Left lung (tissue), 10 donors: Measurements from ENCODE around the gene MTIF3. TPM values are rescaled to one million over a fixed set of nuclear protein-coding genes. Genes with fewer than 3 reads are reported as not detected.
A peak's percentile ranks its signal among the peaks of the same experiment; 100 is the strongest.

ENCODE experiments used
- ATAC-seq: fragments of 200-7000 bp; cut with Tn5 transposase; one replicate; pipeline ENCODE4 v1.9.1; 2020; ENCODE audit warnings: moderate library complexity
- DNase-seq, 4 donors: peaks; one replicate each; pipeline ENCODE4 v3.0.0-alpha.2; 2013 to 2020
- H3K27ac ChIP-seq, 2 donors: fragments of 200-600 bp; sonication (generic) in 1 of 2; one replicate each; pipeline versions ENCODE4 v1.5.0 to v1.8.0; 2020 to 2021
- H3K27me3 ChIP-seq, 2 donors: fragments of 200-600 bp; sonication (generic) in 1 of 2; one replicate each; pipeline versions ENCODE4 v1.5.0 to v1.8.0; 2020 to 2021
- H3K36me3 ChIP-seq, 2 donors: fragments of 200-600 bp; sonication (generic) in 1 of 2; one replicate each; pipeline versions ENCODE4 v1.5.0 to v1.8.0; 2020 to 2021
- H3K4me1 ChIP-seq, 2 donors: fragments of 200-600 bp; one replicate each; pipeline ENCODE4 v1.8.0; 2021
- H3K4me3 ChIP-seq, 2 donors: fragments of 200-600 bp; sonication (generic) in 1 of 2; one replicate each; pipeline versions ENCODE4 v1.5.0 to v1.8.0; 2020 to 2021; ENCODE audit warnings: mild to moderate bottlenecking in 1 of 2
- H3K9me3 ChIP-seq, 2 donors: fragments of 200-600 bp; sonication (generic) in 1 of 2; one replicate each; pipeline versions ENCODE4 v1.5.0 to v1.8.0; 2020 to 2021
- intact Hi-C, 2 donors: fragments of 100-400 bp; cut with DNase I; formaldehyde crosslinking; loops; one replicate each; pipeline versions ENCODE4 v1.11.2 to v1.14.2; 2022
- polyA plus RNA-seq, 6 donors: library from polyadenylated mRNA; unstranded; fragments of 120-200 nt; gene quantifications; one replicate each; pipeline ENCODE4 v1.2.1, GENCODE V29; 2013; ENCODE audit not compliant: insufficient read length in 6 of 6
- total RNA-seq, 2 donors: library from RNA; stranded (reverse); fragmentation: NEBNext Ultra II Directional; extraction: Animal tissue kit (Norgen Biotek cat#: 25700); gene quantifications; one replicate each; pipeline ENCODE4 v1.2.1, GENCODE V29; 2021
- TF ChIP-seq, protein P1 (sequence below), 2 donors: fragments of 200-600 bp; sonication (generic) in 1 of 2; IDR thresholded peaks; one replicate each; pipeline versions ENCODE4 v1.5.0 to v1.8.0; 2021; ENCODE audit warnings: antibody characterized with exemption in 2 of 2
- donor health status: DM: no; HTN: yes; CAD: no.
- donor health status: DM: no; HTN: no; CAD: no.

Gene MTIF3
- total and polyA plus RNA-seq, 8 donors, result 43.4 to 70.0 (median 66.5) TPM

DNA sequence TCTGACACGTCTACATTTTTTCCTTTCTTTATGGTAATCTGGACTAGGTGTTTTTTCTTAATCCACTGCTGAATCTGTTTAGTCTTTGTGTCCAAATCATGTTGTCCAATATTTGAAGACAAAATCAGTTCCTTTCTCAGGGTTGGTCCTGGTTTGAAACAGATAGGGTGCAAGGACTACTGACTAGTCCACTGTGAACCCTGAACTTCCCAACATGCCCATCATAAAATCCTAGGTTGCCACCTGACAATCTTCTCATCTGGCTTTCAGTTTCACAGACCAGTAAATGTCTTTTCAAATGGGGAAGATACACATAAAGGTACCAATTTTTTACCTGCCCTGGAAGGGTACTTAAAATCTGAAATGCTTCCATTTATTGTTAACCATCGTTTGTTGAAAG is 13.2 kb downstream of the MTIF3 start:
- TF ChIP-seq, protein P1, sequence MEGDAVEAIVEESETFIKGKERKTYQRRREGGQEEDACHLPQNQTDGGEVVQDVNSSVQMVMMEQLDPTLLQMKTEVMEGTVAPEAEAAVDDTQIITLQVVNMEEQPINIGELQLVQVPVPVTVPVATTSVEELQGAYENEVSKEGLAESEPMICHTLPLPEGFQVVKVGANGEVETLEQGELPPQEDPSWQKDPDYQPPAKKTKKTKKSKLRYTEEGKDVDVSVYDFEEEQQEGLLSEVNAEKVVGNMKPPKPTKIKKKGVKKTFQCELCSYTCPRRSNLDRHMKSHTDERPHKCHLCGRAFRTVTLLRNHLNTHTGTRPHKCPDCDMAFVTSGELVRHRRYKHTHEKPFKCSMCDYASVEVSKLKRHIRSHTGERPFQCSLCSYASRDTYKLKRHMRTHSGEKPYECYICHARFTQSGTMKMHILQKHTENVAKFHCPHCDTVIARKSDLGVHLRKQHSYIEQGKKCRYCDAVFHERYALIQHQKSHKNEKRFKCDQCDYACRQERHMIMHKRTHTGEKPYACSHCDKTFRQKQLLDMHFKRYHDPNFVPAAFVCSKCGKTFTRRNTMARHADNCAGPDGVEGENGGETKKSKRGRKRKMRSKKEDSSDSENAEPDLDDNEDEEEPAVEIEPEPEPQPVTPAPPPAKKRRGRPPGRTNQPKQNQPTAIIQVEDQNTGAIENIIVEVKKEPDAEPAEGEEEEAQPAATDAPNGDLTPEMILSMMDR (IDR thresholded peaks at IDR 0.05), result no peak
- Histone ChIP-seq H3K4me3 (no peak overlapping the region), H3K27ac (no peak overlapping the region), H3K9me3 (no peaks in the 10 kb centered on the region), H3K36me3 (peaks cover 0 to 81% of the 10 kb centered on the region in 2 donors), H3K27me3 (no peaks in the 10 kb centered on the region), H3K4me1 (peaks cover 0 to 2% of the 10 kb centered on the region in 2 donors)
- intact Hi-C loops, result no loop called here
- no peak for ATAC-seq
- DNase-seq, result no peak

DNA sequence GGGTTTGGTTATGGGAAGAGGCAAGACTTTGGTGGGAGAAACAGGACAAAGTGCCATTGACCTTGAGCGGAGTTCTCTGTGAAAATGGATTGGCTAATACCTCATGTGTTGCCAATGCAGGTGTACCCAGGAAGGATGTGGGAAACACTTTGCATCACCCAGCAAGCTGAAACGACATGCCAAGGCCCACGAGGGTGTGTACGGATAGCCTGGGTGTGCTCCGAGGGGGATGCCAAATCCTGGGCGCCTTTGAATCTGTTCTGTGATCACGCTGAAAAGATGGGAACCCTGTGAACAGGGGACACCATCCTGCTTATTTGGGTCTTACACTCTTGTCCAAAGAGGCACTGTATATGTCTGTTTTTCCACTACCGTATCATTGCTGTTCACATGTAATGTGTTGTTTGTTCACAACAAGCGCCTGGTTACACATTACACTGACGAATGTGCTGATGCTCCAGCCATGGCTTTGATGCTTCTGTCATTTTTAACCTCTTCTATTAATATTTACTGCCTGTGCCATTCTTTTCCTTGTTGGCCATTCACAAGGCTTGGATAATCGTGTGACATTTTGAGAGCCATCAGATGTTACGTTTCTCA is 17.7 kb downstream of the MTIF3 start:
- peaks cover 0 to 93% of the 10 kb centered on the region in 2 donors for H3K36me3 ChIP-seq

DNA sequence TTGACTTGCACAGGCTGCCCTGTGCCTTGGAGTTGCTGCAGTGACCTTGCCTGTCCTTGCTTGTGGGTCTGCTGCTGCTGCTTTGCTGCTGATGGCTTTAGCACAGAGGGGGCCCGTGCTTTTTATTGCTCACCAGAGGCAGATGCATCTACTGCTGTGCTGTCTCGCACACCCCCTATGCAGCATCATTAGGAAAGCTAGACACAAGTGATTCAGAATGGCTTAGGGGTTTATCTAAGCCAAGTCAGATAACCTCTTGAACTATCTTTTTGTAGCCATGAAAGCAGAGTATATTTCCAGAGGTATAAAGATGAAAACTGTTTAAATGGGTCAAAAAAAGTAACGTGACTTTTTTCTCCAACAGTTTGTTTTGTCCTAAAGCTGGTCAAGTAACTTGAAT is 18.2 kb downstream of the MTIF3 start:
- Histone ChIP-seq H3K36me3 (peaks cover 0 to 94% of the 10 kb centered on the region in 2 donors), H3K4me1 (peaks cover 3 to 27% of the 10 kb centered on the region in 2 donors), H3K27ac (peak overlapping the region in 1 of 2 donors; percentile 26), H3K27me3 (no peaks in the 10 kb centered on the region), H3K4me3 (no peak overlapping the region), H3K9me3 (no peaks in the 10 kb centered on the region)
- intact Hi-C loops, result no loop called here
- TF ChIP-seq, protein P1 (IDR thresholded peaks at IDR 0.05), result no peak
- DNase-seq (no peak), ATAC-seq (no peak)

More for the DNA sequence above, 17.7 kb downstream of the MTIF3 start:
- TF ChIP-seq, protein P1 (IDR thresholded peaks at IDR 0.05), result no peak
- Histone ChIP-seq H3K27me3 (no peaks in the 10 kb centered on the region), H3K27ac (peak overlapping the region in 1 of 2 donors; percentile 26), H3K4me3 (no peak overlapping the region), H3K9me3 (no peaks in the 10 kb centered on the region), H3K4me1 (peaks cover 0 to 22% of the 10 kb centered on the region in 2 donors)
- intact Hi-C loops, result no loop called here
- DNase-seq (no peak), ATAC-seq (no peak)

DNA sequence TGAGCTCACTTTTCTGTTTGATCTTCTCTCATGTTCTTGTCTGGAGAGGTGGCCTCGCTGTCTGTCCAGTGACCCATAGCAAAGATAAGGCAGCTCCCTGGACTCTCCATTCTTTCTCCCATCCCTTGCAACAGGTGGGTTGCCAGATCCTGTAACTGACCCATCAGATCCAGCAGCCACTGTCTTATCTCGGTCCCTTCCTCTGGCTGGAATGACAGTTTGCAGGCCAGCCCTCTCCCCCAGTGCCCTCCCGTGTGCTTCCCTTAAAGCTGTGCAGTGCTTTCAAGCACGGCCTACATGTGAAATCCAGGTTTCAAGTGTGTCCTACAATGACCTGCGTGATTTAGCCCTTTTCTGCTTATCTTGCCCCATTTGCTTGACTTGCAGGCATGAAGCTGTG is 22.2 kb downstream of the MTIF3 start:
- H3K4me1 ChIP-seq, result peaks cover 23 to 59% of the 10 kb centered on the region in 2 donors
- intact Hi-C loops, result no loop called here
- H3K4me3 ChIP-seq, result no peak overlapping the region
- no peak for DNase-seq
- no peaks in the 10 kb centered on the region for H3K27me3 ChIP-seq
- TF ChIP-seq, protein P1 (IDR thresholded peaks at IDR 0.05), result no peak
- peak overlapping the region in 1 of 2 donors; percentile 94 for H3K27ac ChIP-seq
- H3K36me3 ChIP-seq, result peaks cover 0 to 55% of the 10 kb centered on the region in 2 donors
- H3K9me3 ChIP-seq, result no peaks in the 10 kb centered on the region
- ATAC-seq, result no peak

DNA sequence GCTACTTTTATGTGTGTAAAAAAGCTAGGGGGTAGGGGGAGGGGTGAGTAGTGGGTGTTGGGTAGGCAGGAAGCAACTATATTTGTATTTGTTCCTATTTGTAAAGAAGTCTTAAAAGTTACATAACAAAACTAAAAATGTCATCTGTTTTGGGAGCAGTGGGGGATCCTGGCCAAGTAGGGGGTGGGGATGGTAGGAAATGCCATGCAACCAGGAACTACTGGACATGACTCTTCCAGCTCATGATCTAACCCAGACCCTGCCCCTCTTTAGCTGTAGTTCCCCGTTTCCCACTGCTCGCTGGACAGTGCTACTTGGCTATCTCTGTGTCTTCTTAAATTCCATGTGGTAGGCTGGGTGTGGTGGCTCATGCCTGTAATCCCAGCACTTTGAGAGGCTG is 22.7 kb downstream of the MTIF3 start:
- no peak for DNase-seq
- peak overlapping the region in 1 of 2 donors; percentile 94 for H3K27ac ChIP-seq
- ATAC-seq, result no peak
- H3K4me1 ChIP-seq, result peaks cover 23 to 59% of the 10 kb centered on the region in 2 donors
- intact Hi-C loops, result no loop called here
- no peak overlapping the region for H3K4me3 ChIP-seq
- no peaks in the 10 kb centered on the region for H3K27me3 ChIP-seq
- H3K36me3 ChIP-seq, result peaks cover 0 to 50% of the 10 kb centered on the region in 2 donors
- TF ChIP-seq, protein P1 (IDR thresholded peaks at IDR 0.05), result no peak
- H3K9me3 ChIP-seq, result no peaks in the 10 kb centered on the region
